Kidney capillary endothelial cell (primary cell): ENCODE measurements around the gene MAP3K6.

Experiments used
- DNase-seq: peaks from one replicate; pipeline ENCODE4 v3.0.0-alpha.2; 2018; ENCODE audit warnings: low spot score

Gene MAP3K6

DNA sequence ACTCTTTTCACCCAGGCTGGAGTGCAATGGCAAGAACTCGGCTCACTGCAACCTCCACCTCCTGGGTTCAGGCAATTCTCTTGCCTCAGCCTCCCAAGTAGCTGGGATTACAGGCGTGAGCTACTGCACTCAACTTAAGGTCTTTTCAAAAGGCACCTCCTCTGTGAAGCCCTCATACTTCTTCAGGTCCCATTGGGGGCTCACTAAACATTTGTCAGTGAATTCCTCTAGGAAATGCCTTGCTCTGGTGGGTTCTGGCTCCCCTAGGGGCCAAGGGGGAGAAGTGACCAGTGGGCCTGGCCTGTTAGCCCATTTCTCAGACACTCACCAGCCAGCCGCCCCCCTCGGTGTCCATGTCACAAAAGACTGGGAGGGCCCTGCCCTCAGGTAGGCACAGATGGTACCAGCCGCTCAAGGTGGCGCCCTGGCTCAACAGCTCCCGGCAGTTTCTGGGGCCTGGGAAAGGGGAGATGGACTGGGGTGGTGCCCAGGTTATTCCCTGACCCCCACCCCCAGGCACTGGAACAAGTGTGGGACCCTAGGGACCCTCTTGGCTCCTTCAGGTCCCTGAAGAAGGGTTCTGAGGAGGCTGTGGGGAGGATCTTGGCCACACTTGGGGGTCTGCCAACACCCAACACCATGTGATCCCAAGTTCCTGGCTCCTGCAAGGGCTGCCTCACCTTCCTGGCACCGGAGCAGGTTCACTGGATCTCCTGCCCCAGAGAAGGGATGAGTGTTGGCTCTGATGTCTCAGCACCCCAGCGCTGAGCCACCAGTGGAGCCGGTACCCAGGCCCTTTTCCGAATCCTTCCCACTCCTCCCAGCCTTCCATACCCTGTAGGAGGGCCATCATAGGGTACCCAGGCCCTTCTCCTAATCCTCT is 6.3 kb upstream of the MAP3K6 start:
- DNase-seq: no peak

DNA sequence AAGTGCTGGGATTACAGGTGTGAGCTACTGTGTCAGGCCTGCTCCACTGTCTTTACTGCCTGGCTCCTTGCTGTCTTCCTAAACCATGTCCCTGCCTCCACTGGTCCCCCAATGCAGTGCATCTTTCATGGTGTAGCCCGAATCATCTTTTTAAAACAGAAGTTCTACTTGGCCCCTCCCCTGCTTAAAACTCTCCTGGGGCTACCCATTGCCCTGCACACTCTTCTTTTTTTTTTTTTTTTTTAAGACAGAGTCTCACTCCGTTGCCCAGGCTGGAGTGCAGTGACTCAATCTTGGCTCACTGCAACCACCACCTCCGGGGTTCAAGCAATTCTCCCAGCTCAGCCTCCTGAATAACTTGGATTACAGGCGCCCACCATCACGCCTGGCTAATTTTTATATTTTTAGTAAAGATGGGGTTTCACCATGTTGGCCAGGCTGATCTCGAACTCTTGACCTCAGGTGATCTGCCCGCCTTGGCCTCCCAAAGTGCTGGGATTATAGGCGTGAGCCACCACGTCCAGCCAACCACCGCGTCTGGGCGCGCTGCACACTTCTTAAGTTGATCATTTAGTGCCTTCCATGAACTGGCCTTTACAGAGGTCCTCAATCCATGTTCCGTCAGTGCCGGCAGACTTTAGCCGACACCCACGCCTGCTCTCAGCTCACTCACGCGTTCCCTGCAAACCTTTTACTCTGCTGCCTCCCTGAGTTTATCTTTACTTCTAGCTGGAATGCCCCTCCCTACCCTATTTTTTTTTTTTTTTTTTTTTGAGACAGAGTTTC is 5.5 kb upstream of the MAP3K6 start:
- DNase-seq: no peak

DNA sequence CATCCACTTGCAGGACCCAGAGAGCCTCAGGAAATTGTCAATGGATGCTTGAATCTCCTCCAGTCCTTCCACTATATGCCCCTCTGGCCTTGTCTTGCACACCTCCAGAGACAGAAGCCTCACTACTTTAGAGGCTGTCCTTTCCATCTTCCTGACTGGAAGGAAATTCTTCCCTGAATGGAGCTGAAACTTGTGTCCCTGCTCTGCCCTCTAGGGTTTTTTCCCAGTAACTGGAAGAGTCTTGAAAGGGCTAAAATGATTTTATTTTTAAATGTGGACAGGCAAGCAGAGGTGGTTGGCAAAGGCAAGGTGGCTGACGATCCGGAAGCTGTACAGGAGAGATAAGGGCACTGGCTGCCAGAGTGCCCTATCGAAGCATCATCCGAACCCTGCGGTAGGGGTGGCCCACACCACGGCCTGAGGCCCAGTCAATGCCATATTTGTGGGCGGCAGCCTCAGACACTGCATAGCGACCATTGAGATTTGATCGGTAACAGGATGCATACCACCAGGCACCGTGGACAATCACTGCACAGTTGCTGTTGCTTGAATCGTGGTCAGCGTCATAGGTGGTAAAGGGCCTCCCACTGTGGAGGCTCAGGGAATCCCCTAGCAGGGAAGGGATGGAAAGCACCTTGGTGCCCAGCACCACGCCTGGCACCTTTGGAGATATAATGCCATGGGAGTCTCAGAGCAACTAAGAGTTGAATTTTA is 2.3 kb upstream of the MAP3K6 start:
- no peak for DNase-seq

DNA sequence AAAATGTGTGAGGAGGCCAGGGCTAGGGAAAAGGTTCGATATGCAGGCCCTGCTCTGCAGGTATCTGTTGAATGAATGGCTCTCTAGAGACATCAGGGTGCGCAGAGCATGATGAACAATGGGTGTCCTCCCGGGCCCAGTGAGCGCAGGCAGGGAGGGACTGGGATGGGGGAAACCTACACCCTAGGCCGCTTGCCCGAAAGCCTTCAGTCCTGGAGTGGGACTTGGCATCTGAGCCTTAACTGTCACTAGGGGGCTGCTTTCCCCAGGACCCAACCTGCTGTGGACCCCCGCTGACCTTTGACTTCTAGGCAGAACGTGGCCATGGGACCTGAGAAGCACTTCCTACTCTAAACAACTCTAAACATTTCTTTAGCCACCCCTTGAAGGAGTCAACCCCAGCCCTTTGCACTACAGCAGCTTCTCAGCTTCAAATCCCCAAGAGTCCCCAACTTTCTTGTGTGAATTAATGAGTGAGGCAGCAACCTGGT is 444 bp upstream of the MAP3K6 start:
- no peak for DNase-seq

DNA sequence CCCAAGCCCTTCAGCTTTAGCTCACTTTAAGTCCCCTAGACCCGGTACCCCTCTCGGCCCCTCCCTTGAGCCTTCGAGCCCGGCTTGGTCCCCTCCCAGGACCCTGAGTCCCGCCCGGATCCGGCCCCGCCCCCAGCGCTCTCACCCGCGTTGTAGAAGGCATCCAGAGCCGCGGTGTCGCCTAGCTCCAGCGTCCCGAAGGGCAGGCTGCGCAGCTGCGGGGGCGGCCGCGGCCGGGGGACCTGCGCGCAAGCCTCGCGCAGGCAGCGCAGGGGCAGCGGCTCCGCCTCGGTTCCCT is 699 bp downstream of the MAP3K6 start:
- peak; percentile 66 for DNase-seq

DNA sequence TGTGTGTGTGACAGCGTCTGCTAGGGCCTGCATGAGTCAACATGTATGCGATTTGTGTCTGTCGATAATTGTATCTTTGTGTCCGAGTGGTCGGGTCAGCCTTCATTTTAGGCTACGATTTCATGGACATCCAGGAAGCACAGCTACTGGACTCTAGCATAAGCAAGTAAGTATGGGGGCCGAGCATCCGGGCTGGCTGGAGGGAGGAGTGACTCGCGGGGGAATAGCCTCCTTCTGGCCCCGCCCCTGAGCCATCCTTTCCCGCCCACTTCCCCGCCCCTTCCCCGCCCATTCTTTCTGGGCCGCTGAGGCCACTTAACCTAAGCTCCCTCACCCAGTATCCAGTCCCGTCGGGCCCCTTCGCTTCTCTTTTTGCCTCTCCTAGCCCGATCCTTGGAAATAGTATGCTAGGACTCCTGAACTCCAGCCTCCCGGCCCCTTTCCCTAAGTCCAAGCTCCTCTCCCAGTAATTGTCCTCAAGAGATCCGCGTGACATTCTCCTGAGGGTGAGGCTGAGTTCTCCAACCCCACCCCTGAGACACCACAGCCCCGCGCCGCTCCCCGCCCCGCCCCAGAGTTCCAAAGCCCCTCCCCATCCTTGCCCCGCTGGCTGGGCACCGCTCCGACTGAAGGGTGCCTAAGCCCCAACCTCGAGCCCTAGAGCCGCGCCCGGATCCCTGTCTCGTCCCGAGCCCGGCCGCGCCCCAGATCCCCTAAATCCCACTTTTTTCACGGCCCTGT is 1.2 kb downstream of the MAP3K6 start:
- peak; percentile 81 for DNase-seq

DNA sequence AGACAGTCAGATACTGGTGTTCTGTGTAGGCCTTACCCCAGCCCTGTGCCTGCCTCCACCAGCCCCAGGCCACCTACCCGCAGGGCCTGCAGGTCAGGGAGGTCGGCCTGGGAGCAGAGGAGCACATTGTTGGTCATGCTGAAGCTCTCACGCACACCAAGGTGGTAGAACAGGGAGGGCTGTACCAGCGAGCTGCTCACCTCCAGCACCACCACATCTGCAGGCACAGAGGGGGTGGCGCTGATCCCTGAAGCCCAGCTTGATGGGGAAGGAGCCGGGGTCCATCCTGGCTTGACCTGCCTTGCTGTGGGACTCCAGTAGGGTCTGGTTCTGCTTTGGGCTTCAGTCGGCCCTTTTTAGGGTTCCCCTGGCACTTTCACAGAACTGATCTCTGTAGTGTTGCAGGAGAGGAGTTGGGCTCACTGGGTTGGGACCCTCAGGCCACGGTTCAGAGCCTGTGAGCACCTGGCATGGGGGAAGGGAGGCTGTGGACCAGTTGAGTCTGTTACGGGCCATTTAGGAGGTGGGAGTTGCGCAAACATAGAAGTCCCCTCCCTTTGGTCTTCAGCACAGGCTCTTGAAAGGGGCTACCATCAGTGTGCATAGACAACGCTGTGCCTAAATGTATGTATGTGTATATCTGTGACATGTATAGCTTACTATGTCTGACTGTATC is 1.9 kb downstream of the MAP3K6 start:
- no peak for DNase-seq

DNA sequence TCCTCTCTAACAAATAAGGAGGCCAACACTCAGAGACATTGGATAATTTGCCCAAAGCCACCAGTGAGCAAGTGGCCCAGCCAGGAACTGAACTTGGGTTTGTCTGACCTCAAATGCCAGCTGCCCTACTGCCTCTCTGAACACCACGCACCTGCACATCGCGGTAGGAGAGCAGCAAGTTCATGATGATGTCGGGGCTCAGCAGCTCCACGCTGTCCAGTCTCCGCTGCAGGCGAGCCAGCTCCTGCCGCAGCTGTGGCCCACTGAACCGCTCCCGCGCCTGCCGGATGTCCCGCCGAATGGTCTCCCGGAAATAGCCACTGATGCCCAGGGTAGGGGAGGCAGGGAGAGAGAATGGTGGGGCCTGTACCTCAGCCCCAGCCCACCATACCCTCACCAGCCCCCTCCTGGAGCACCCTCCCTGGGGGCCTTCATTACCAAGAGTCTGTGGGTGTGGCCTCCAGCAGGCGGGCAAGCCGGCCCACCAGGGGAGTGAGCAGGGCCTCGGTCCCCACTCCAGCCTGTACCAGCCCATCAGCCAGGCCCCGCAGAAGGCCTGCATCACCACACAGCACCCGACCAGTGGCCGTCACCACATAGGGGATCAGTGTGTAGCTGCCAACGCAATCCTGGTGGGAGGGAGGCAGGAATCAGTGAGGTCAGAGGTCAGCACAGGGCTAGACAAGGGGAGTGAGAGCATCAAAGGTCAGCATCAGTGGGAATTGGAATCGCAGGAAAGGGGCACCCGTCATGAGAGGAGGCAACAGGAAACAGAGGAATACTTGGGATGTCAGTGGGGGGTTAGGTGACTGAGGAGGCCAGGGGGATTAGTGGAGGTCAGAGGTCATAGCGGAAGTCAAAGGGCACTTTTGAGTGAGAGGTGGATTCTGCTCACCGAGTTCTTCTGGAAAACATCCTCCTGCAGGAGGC is 2.7 kb downstream of the MAP3K6 start:
- DNase-seq: no peak

DNA sequence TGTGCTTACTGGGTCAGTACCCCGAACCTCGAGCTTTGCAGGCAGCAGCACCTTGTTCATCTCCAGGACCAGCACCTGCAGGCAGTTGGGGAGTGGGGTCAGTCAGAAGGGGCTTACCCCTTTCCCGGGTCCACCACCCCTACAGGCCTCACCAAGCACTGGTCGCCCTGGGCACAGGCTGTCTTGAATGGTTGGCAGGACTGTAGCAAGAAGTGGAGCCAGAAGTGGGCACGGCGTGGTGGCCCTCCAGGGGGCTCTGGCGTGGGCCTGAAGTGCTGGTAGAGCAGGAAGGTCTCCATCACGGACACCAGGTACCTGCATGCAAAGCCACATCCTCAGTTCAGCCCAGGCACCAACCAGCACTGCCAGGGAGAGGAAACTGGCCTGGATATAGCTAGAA is 5.2 kb downstream of the MAP3K6 start:
- no peak for DNase-seq

DNA sequence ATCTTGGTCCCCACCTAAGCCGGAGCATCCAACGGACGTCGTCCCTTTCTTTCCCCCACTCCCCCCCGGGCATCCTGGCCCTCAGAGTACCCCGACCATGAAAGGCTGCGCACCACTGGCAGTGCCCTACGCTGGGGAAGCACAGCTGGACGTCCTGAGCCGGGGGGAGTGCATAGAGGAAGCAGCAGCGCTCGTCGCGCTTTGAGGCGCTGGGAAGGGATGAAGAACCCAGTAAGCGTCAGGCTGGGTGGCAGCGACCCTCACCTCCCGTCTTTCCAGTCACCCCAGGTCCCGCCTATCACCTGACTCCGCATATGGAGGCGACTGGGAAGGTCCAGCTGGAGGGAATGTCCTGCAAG is 5.7 kb downstream of the MAP3K6 start:
- no peak for DNase-seq

DNA sequence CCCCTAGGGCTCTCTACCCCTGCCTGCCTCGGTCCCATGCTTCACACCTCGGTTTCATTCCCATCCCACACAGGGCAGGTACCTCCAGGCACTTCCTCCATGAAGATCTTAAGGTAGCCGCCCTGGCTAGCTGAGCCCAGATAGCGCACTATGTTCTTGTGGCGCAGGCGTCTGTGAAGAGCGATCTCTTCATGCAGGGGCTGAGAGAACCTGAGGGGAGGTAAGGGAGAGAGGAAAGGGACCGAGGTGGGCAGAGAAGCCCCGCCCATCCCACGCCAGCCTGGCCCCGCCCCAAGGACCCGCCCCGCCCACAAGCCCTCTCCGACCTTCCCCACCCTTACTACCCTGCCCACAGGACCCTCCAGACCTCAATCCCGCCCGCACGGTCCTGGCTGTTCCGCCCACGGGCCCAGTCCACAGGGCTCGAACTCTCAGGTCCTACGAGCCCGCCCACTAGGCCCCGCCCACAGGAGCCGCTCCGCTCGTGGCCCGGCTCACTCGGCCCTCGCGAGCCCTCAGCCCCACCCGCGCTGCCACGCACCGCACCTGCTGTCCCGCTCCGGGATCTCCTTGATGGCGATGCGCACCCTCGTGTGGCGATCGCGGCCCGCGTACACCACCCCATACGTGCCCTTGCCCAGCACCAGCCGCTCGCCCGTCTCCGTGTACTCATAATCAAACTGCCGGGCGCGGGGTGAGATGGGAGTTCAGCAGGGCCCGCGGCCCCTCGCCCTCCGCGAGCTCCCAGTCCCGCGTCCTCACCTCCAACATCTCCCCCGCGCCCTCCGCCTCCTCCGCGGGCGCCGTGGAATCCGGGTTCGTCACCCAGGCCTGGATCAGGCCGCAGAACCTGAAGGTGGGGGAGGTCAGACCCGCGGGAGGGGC is 6.4 kb downstream of the MAP3K6 start:
- no peak for DNase-seq

DNA sequence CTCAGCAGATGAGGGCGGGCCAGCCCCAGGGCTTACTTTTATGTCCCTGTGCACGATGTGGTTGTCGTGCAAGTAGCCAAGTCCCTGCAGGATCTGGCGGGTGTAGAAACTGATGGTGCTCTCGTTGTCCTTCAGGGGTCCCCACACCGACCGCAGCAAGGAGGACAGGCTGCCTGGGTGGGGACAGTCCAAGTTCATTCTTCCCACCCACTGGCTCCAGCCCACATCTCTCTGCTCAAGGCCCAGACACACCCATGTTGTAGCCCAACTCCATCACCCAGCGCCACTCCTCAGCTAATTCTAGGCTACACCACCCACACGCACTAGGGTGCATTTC is 7.0 kb downstream of the MAP3K6 start:
- no peak for DNase-seq

DNA sequence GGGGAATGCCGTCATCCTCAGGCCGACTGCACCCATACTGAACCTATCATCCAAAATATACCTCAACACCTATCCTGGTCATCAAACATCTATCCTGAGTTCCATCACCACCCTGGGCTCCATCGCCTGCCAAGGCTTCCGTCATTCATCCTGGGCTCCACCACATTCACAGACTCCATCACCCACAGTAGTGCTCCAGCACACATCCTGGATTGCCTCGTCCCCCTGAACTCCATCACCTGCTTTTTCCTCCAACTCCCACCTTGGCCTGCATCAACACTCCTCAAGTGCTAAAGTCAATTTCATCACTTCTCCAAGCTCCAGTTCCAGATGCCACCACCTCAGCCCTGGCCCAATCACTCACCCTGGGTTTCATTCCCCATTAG is 7.8 kb downstream of the MAP3K6 start:
- no peak for DNase-seq

DNA sequence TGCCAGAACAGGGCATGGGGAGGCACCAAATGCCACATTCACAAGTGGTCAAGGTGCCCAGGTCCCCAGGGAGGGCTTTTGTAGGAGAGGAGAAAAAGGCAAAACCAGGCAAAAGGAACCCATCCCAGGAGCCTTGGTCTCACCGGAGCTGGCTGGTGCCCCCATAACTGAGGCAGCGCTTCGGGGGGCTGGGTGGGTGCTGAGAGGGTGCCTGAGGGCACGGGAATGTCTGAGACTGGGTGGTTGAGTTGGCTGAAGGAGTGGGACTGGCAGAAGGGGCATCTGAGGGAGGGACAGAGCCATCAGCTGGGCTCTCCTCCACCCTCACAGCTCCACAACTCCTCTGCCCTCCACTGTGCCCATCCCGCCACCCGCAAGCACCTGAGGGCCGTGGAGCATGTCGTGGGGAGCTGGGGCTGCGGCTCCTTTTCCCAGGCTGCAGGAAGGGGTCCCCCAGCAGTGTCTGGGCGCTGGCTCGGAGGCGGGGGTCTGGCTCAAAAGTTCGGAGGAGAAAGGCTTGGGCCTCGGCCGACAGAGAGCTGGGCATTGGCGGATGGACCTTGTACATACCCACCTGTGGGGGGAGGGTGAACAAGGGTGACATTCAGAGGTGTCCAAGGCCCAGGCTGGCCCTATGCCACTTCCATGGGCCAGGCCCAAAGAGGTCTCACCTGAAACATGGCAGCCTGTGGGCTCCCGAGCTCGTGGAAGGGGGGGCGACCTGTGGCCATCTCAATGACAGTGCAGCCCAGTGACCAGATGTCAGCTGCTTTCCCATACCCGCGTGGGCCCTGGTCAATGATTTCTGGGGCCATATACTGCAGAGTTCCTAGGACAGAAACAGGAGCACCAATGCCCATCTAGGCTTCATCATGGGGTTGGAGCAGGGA is 8.5 kb downstream of the MAP3K6 start:
- no peak for DNase-seq

DNA sequence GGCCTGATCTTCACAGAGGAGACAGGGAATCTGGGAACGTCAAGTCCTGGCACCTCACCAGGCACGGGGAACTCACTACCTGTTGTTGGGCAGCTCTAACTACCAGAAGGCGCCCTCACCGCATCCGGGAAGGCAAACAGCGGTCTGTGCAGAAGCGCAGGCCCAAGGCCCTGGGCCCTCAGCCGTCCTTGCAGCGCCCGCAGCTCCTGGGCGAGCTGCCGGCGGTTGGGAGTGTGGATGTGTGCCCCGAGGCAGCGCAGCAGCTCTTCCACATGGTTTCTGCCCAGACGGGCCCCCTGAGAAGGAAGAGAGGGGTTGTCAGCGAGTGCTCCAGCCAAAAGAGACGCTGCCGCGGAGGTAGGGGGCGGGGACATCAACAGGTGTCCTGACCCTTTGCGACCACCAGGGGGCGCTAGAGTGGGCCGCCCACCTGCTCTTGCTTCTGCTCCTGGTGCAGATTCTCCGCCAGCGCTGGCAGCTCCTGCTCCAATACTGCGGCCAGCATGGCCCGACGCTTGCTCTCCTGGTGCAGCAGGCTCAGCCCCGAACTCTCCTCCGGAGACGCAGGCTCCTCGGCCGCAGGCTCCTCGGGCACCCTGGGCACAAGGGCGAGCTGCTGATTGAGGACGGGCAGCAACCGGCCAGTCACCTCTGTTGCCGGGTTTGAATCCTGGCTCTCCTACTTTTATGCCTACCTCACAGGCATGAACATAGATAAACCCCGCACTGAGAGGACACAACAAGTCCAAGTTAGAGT is 9.3 kb downstream of the MAP3K6 start:
- peak; percentile 55 for DNase-seq

DNA sequence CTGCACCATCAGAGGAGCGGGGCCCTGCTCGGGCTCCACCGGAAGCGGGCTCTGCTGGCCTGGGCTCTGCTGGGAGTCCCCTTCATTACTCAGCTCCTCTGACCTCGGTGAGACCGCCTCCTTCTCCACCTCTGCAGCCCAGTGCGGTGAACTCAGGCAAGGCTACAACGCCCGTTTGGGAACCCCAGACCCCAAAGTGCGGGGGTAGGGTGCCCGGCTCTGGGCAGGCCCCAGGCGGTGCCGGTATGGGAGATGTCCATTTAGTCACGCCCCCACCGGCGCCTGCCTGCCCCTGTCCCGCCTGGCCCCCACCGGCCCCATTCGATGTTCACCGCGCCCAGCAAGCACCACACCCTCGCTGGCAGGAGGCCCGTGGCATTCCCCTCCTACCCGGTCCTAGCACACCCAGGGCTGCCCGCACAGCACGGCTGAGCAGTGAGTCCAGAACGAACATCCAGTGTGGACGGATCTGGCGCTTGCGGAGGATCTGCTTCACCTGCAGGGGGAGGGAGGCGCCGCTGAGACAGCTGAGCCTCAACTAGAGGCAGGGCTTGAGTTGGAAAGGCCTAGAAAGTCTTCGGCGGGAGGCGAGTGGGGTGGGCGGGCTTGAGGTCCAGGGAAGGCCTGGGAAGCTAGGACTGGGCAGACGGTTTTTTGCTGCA is 10.0 kb downstream of the MAP3K6 start:
- DNase-seq: no peak

DNA sequence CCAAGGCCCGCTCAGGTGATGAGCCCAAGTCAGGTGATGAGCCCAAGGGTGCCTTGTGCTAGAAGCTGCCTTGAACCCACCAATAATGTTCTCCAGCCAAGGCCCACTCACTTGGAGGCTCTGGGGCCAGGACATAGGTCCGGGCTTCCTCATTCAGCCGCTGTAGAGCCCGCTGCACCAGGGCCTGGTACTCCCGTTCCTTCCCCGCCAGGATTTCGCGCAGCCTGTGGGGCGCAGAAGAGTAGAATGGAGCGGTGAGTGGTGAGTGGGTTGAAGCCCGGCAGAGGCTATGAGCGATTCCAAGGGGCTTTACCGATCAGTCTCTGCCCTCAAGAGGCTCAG is 10.5 kb downstream of the MAP3K6 start:
- no peak for DNase-seq
